Tibial nerve (tissue), 4 donors: Measurements from ENCODE around the gene BIRC6. TPM values are rescaled to one million over a fixed set of nuclear protein-coding genes. Genes with fewer than 3 reads are reported as not detected.

Source experiments
- DNase-seq, 2 donors: peaks; one replicate each; pipeline ENCODE4 v3.0.0-alpha.2; 2019; ENCODE audit warnings: low spot score in 2 of 2
- H3K27ac ChIP-seq, 4 donors: fragments of 200-600 bp; sonication (generic) in 3 of 4; one replicate each; pipeline ENCODE4 v1.5.1; 2017 to 2019; ENCODE audit warnings: mild to moderate bottlenecking in 1 of 4
- H3K27me3 ChIP-seq, 2 donors: fragments of 200-600 bp; sonication (generic) in 1 of 2; one replicate each; pipeline versions ENCODE4 v1.5.1 to v1.6.0; 2017 to 2019
- H3K36me3 ChIP-seq, 3 donors: fragments of 200-600 bp; sonication (generic); one replicate each; pipeline ENCODE4 v1.5.1; 2018 to 2019
- H3K4me1 ChIP-seq, 4 donors: fragments of 200-600 bp; sonication (generic) in 3 of 4; one replicate each; pipeline ENCODE4 v1.5.1; 2017 to 2019
- H3K4me3 ChIP-seq, 4 donors: fragments of 200-600 bp; sonication (generic) in 3 of 4; one replicate each; pipeline ENCODE4 v1.5.1; 2017 to 2019; ENCODE audit warnings: mild to moderate bottlenecking in 1 of 4, moderate library complexity in 1 of 4
- H3K9me3 ChIP-seq, 4 donors: fragments of 200-600 bp; sonication (generic) in 3 of 4; one replicate each; pipeline ENCODE4 v1.5.1; 2017 to 2019
- CTCF ChIP-seq, 5 experiments: fragments of 200-600 bp in 3 of 5; fragments of 450-650 bp in 2 of 5; sonication (generic) in 3 of 5; IDR thresholded peaks; one replicate each; pipeline ENCODE4 v1.5.1; 2016 to 2019; ENCODE audit warnings: antibody characterized with exemption in 5 of 5, mild to moderate bottlenecking in 3 of 5, moderate library complexity in 2 of 5
- EP300 ChIP-seq, 2 donors: sonication (generic); formaldehyde crosslinking; IDR thresholded peaks; one replicate each; pipeline ENCODE4 v1.6.1; 2017; ENCODE audit warnings: antibody characterized with exemption in 2 of 2, mild to moderate bottlenecking in 1 of 2
- POLR2A ChIP-seq, 2 donors: fragments of 450-650 bp; IDR thresholded peaks; one replicate each; pipeline ENCODE4 v1.6.1; 2017; ENCODE audit warnings: antibody characterized with exemption in 2 of 2, mild to moderate bottlenecking in 2 of 2, moderate library complexity in 2 of 2
- WGBS, 2 donors: methylation state at CpG; one replicate each; pipeline ENCODE4 v1.1.5; 2018; 5-methylcytosine and 5-hydroxymethylcytosine counted together
- small RNA-seq: library from RNA; depleted of rRNA; stranded (forward); fragments of <200 nt; gene quantifications from one replicate; pipeline ENCODE3, GENCODE V24; 2016
- total RNA-seq, 4 donors: library from RNA; depleted of rRNA; stranded (reverse); fragments of >200 nt; gene quantifications; one replicate each; pipeline ENCODE4 v1.1.0, GENCODE V29; 2016

BIRC6 gene
- total RNA-seq, 4 donors from 2014 or later = 87.5 to 154 (median 124) TPM

GRCh38 chr2:32652555-32653209 lies 295.9 kb downstream of the BIRC6 start:
- no peak overlapping the region for H3K4me3 ChIP-seq
- WGBS, 2 donors = 22 to 30% methylated on average over 7 of the region's 7 CpGs
- no peaks in the 10 kb centered on the region for H3K27me3 ChIP-seq

GRCh38 chr2:32656069-32656468 lies 299.2 kb downstream of the BIRC6 start:
- Histone ChIP-seq H3K4me1 (peaks cover 0 to 13% (median 0%) of the 10 kb centered on the region in 4 donors), H3K27ac (no peak overlapping the region), H3K9me3 (no peaks in the 10 kb centered on the region), H3K27me3 (no peaks in the 10 kb centered on the region), H3K4me3 (no peak overlapping the region), H3K36me3 (peaks cover 0 to 47% (median 0%) of the 10 kb centered on the region in 3 donors)
- DNase-seq = no peak
- WGBS, 2 donors = 91 to 99% methylated on average over 3 of the region's 3 CpGs
- TF ChIP-seq CTCF (IDR thresholded peaks at IDR 0.05) (no peak), EP300 (IDR thresholded peaks at IDR 0.05) (no peak), POLR2A (IDR thresholded peaks at IDR 0.05) (no peak)

More at GRCh38 chr2:32652555-32653209, 295.9 kb downstream of the BIRC6 start:
- Histone ChIP-seq H3K27ac (peak overlapping the region in 2 of 4 donors; percentile 26 to 38), H3K9me3 (no peaks in the 10 kb centered on the region), H3K36me3 (peaks cover 0 to 51% (median 0%) of the 10 kb centered on the region in 3 donors), H3K4me1 (peaks cover 0 to 13% (median 0%) of the 10 kb centered on the region in 4 donors)
- TF ChIP-seq CTCF (IDR thresholded peaks at IDR 0.05) (no peak), POLR2A (IDR thresholded peaks at IDR 0.05) (no peak), EP300 (IDR thresholded peaks at IDR 0.05) (no peak)
- no peak for DNase-seq

- no peak for DNase-seq
- TF ChIP-seq EP300 (IDR thresholded peaks at IDR 0.05) = no peak
- TF ChIP-seq CTCF (IDR thresholded peaks at IDR 0.05) = no peak
- no peak for TF ChIP-seq POLR2A (IDR thresholded peaks at IDR 0.05)
- WGBS, 2 donors = 96% methylated on average over 8 of the region's 8 CpGs
- Histone ChIP-seq H3K4me3 (no peak overlapping the region), H3K36me3 (peaks cover 0 to 43% (median 0%) of the 10 kb centered on the region in 3 donors), H3K4me1 (no peaks in the 10 kb centered on the region), H3K27ac (no peak overlapping the region), H3K27me3 (no peaks in the 10 kb centered on the region), H3K9me3 (no peaks in the 10 kb centered on the region)
Measured at GRCh38 chr2:32663864-32664263, 307.0 kb downstream of the BIRC6 start.

- H3K27ac ChIP-seq = no peak overlapping the region
- WGBS, 2 donors = 95 to 96% methylated on average over 1 of the region's 1 CpG
- H3K4me3 ChIP-seq = no peak overlapping the region
- TF ChIP-seq CTCF (IDR thresholded peaks at IDR 0.05) = no peak
- no peak for TF ChIP-seq POLR2A (IDR thresholded peaks at IDR 0.05)
- TF ChIP-seq EP300 (IDR thresholded peaks at IDR 0.05) = no peak
- no peak for DNase-seq
- H3K9me3 ChIP-seq = no peaks in the 10 kb centered on the region
- no peaks in the 10 kb centered on the region for H3K4me1 ChIP-seq
- no peaks in the 10 kb centered on the region for H3K27me3 ChIP-seq
- H3K36me3 ChIP-seq = peaks cover 0 to 48% (median 9%) of the 10 kb centered on the region in 3 donors
Measured at GRCh38 chr2:32666704-32667103, 309.9 kb downstream of the BIRC6 start.

GRCh38 chr2:32668254-32668653 lies 311.4 kb downstream of the BIRC6 start:
- H3K27me3 ChIP-seq = no peaks in the 10 kb centered on the region
- WGBS, 2 donors = 82 to 92% methylated on average over 1 of the region's 1 CpG
- H3K27ac ChIP-seq = no peak overlapping the region
- no peaks in the 10 kb centered on the region for H3K9me3 ChIP-seq
- no peak overlapping the region for H3K4me3 ChIP-seq
- no peak for TF ChIP-seq EP300 (IDR thresholded peaks at IDR 0.05)
- no peak for DNase-seq
- peaks cover 0 to 55% (median 9%) of the 10 kb centered on the region in 3 donors for H3K36me3 ChIP-seq
- H3K4me1 ChIP-seq = no peaks in the 10 kb centered on the region

Small RNA genes within 50 kb of the gene (small RNA-seq; reads per million reads assigned to genes)
- gene MIR4765 (not detected), gene MIR558 (not detected)

Other genes starting within 250 kb of the BIRC6 start
- 10 to 100 TPM; 15.1 to 25.8 (median 19.2) TPM for gene SLC30A6, start 191.2 kb upstream of the BIRC6 start, total RNA-seq
- 1 to 10 TPM in 3 of 4 donors, under 1 TPM in 1; 0.21 to 3.6 (median 2.4) TPM for gene NLRC4, start 92.1 kb upstream of the BIRC6 start, total RNA-seq
- 10 to 100 TPM; 14.1 to 28.2 (median 21.5) TPM for gene YIPF4, start 79.1 kb upstream of the BIRC6 start, total RNA-seq